NB4 (cell line): ENCODE measurements around the gene PRR15L.
"Not testable (repeated sequence)": the region's sequence is repeated elsewhere in the genome, so short reads cannot be mapped to it uniquely, and the experiment has no call there.

Experiments used
- DNase-seq: peaks from one replicate; pipeline ENCODE4 v3.0.0; 2010; ENCODE audit warnings: low read depth
- H3K4me3 ChIP-seq: one replicate; pipeline ENCODE4 v1.5.1; 2011; ENCODE audit warnings: mild to moderate bottlenecking, low read depth, low read length, moderate library complexity
- CTCF ChIP-seq: IDR thresholded peaks from one replicate; pipeline ENCODE4 v1.5.1; 2012; ENCODE audit warnings: low read depth, low read length
- MAX ChIP-seq: IDR thresholded peaks from 2 replicates; pipeline ENCODE4 v1.6.1; 2011; ENCODE audit warnings: low read depth, low read length
- MYC ChIP-seq: IDR thresholded peaks from 2 replicates; pipeline ENCODE4 v1.6.1; 2011; ENCODE audit warnings: low read depth, low read length
- POLR2A ChIP-seq: IDR thresholded peaks from 2 replicates; pipeline ENCODE4 v1.6.1; 2011; ENCODE audit warnings: mild to moderate bottlenecking; ENCODE audit not compliant: insufficient read length; ENCODE audit errors: extremely low read depth

Gene PRR15L

GRCh38 chr17:47990962-47991731, 33.5 kb upstream of the PRR15L start:
- no peak overlapping the region for H3K4me3 ChIP-seq
- DNase-seq: no peak
- TF ChIP-seq MAX (no peak), POLR2A (no peak), MYC (no peak), CTCF (no peak)

- TF ChIP-seq MAX: no peak
- TF ChIP-seq CTCF: no peak
- no peak for TF ChIP-seq MYC
- no peak for TF ChIP-seq POLR2A
- no peak for DNase-seq
- no peak overlapping the region for H3K4me3 ChIP-seq
Observed at GRCh38 chr17:47989700-47990099, 32.0 kb upstream of the PRR15L start.

GRCh38 chr17:47989159-47989558, 31.5 kb upstream of the PRR15L start:
- no peak for DNase-seq

GRCh38 chr17:47988445-47988844, 30.8 kb upstream of the PRR15L start:
- not testable (repeated sequence) for H3K4me3 ChIP-seq, DNase-seq

More at GRCh38 chr17:47989159-47989558, 31.5 kb upstream of the PRR15L start:
- H3K4me3 ChIP-seq: no peak overlapping the region
- TF ChIP-seq CTCF: no peak
- TF ChIP-seq MAX: no peak
- TF ChIP-seq POLR2A: no peak
- no peak for TF ChIP-seq MYC

- DNase-seq: no peak
- TF ChIP-seq CTCF: no peak
- no peak for TF ChIP-seq MAX
- no peak for TF ChIP-seq MYC
- TF ChIP-seq POLR2A: no peak
- H3K4me3 ChIP-seq: no peak overlapping the region
Observed at GRCh38 chr17:47987240-47987835, 29.7 kb upstream of the PRR15L start.

GRCh38 chr17:47986520-47986919, 28.8 kb upstream of the PRR15L start:
- DNase-seq: no peak
- no peak for TF ChIP-seq POLR2A
- TF ChIP-seq MAX: no peak
- no peak for TF ChIP-seq CTCF
- no peak for TF ChIP-seq MYC

More at GRCh38 chr17:47986520-47986919, 28.8 kb upstream of the PRR15L start:
- no peak overlapping the region for H3K4me3 ChIP-seq
